GM23338 (cell line): ENCODE data around the gene CEP68.

Experiments used
- CREB1 ChIP-seq: fragments of 250-450 bp; sonication (Bioruptor Pico); IDR thresholded peaks from 2 replicates; pipeline ENCODE4 v1.5.0; 2020; ENCODE audit warnings: low read depth, mild to moderate bottlenecking, moderate library complexity
- EZH2 ChIP-seq: fragments of 200-600 bp; sonication (generic); IDR thresholded peaks from one replicate; pipeline ENCODE4 v1.8.0; 2017; ENCODE audit warnings: antibody characterized with exemption, mild to moderate bottlenecking, low read depth; ENCODE audit not compliant: unreplicated experiment
- EZH2phosphoT487 ChIP-seq: fragments of 200-600 bp; sonication (generic); IDR thresholded peaks from one replicate; pipeline ENCODE4 v1.8.1; 2018; ENCODE audit warnings: antibody characterized with exemption; ENCODE audit not compliant: unreplicated experiment
- JUNB ChIP-seq: IDR thresholded peaks from one replicate; pipeline ENCODE4 v1.6.1; 2016; ENCODE audit warnings: antibody characterized with exemption; ENCODE audit not compliant: unreplicated experiment
- POLR2AphosphoS5 ChIP-seq: IDR thresholded peaks from 2 replicates; pipeline ENCODE4 v1.6.1; 2016; ENCODE audit warnings: antibody characterized with exemption, low read depth
- TF ChIP-seq, protein P1 (sequence below), 2 experiments: fragments of 200-600 bp in 1 of 2; sonication (generic) in 1 of 2; conservative IDR thresholded peaks; 2 replicates each; pipeline versions ENCODE4 v1.5.1 to v1.6.1; 2016 to 2017; ENCODE audit warnings: antibody characterized with exemption in 2 of 2, low read depth in 2 of 2, mild to moderate bottlenecking in 2 of 2, moderate library complexity in 1 of 2
- TF ChIP-seq, protein P2 (sequence below): IDR thresholded peaks from one replicate; pipeline ENCODE4 v1.6.1; 2018; ENCODE audit warnings: antibody characterized with exemption; ENCODE audit not compliant: unreplicated experiment

DNA sequence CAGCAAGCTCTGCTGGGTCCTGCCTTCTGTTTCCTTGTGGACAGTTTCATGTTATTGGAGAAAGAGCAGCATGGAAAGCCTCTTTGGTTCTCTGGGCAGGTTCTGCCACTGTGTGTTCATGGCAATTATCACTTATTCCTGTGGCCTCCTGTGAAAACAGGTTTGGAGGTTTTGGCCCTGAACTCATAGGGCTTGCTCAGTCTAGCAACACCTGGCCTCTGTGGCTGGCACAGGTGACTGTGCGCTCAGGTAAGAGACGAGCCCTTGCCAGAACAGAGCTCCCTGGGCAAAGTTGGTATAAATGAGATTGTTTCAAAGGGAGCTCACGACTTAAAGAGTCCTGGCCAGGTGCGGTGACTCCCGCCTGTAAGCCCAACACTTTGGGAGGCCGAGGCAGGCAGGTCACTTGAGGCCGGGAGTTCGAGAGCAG is 5.7 kb downstream of the CEP68 start:
- TF ChIP-seq, protein P1, sequence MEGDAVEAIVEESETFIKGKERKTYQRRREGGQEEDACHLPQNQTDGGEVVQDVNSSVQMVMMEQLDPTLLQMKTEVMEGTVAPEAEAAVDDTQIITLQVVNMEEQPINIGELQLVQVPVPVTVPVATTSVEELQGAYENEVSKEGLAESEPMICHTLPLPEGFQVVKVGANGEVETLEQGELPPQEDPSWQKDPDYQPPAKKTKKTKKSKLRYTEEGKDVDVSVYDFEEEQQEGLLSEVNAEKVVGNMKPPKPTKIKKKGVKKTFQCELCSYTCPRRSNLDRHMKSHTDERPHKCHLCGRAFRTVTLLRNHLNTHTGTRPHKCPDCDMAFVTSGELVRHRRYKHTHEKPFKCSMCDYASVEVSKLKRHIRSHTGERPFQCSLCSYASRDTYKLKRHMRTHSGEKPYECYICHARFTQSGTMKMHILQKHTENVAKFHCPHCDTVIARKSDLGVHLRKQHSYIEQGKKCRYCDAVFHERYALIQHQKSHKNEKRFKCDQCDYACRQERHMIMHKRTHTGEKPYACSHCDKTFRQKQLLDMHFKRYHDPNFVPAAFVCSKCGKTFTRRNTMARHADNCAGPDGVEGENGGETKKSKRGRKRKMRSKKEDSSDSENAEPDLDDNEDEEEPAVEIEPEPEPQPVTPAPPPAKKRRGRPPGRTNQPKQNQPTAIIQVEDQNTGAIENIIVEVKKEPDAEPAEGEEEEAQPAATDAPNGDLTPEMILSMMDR (conservative IDR thresholded peaks at IDR 0.05; ENCODE audit: low read depth in 2 of 2): no peak
- TF ChIP-seq EZH2phosphoT487: no peak
- TF ChIP-seq EZH2: no peak
- TF ChIP-seq, protein P2, sequence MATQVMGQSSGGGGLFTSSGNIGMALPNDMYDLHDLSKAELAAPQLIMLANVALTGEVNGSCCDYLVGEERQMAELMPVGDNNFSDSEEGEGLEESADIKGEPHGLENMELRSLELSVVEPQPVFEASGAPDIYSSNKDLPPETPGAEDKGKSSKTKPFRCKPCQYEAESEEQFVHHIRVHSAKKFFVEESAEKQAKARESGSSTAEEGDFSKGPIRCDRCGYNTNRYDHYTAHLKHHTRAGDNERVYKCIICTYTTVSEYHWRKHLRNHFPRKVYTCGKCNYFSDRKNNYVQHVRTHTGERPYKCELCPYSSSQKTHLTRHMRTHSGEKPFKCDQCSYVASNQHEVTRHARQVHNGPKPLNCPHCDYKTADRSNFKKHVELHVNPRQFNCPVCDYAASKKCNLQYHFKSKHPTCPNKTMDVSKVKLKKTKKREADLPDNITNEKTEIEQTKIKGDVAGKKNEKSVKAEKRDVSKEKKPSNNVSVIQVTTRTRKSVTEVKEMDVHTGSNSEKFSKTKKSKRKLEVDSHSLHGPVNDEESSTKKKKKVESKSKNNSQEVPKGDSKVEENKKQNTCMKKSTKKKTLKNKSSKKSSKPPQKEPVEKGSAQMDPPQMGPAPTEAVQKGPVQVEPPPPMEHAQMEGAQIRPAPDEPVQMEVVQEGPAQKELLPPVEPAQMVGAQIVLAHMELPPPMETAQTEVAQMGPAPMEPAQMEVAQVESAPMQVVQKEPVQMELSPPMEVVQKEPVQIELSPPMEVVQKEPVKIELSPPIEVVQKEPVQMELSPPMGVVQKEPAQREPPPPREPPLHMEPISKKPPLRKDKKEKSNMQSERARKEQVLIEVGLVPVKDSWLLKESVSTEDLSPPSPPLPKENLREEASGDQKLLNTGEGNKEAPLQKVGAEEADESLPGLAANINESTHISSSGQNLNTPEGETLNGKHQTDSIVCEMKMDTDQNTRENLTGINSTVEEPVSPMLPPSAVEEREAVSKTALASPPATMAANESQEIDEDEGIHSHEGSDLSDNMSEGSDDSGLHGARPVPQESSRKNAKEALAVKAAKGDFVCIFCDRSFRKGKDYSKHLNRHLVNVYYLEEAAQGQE: no peak
- TF ChIP-seq POLR2AphosphoS5: no peak
- TF ChIP-seq CREB1 (CRISPR knock-in tag): no peak
- no peak for TF ChIP-seq JUNB
